ENCODE measurements around the gene GPR18.

Gene GPR18

GRCh38 chr13:99258210-99258860 is at the start of gene GPR18:
Gene GPR18, minus strand, starts transcription at chr13:99258379. Its CDS starts 2,507 bp downstream, at chr13:99255872.
- DNase-seq, result peak; percentile 60

- DNase-seq, result peak; percentile 76
Observed at GRCh38 chr13:99307648-99308339, 49.6 kb upstream of the GPR18 start.

GRCh38 chr13:99307247-99307646 is 49.1 kb upstream of the GPR18 start, which contains the start of gene GPR183:
Gene GPR183, minus strand, starts transcription at chr13:99307399. Its CDS starts 11,254 bp downstream, at chr13:99296145.
- DNase-seq, result peak; percentile 50

GRCh38 chr13:99305566-99305965 is 47.4 kb upstream of the GPR18 start:
- no peak for DNase-seq

- DNase-seq, result no peak
Observed at GRCh38 chr13:99305158-99305557, 47.0 kb upstream of the GPR18 start.

- DNase-seq, result no peak
Observed at GRCh38 chr13:99304541-99304940, 46.4 kb upstream of the GPR18 start.

GRCh38 chr13:99303863-99304521 is 45.8 kb upstream of the GPR18 start:
- DNase-seq, result peak; percentile 78

GRCh38 chr13:99302637-99303505 is 44.7 kb upstream of the GPR18 start:
- no peak for DNase-seq

GRCh38 chr13:99301913-99302636 is 43.9 kb upstream of the GPR18 start:
- no peak for DNase-seq

GRCh38 chr13:99301056-99301838 is 43.1 kb upstream of the GPR18 start:
- DNase-seq, result no peak

GRCh38 chr13:99299920-99300341 is 41.8 kb upstream of the GPR18 start:
- no peak for DNase-seq

GRCh38 chr13:99299256-99299919 is 41.2 kb upstream of the GPR18 start:
- no peak for DNase-seq

GRCh38 chr13:99298056-99298455 is 39.9 kb upstream of the GPR18 start:
- no peak for DNase-seq

- no peak for DNase-seq
Observed at GRCh38 chr13:99297331-99297730, 39.2 kb upstream of the GPR18 start.

- peak; percentile 19 for DNase-seq
Observed at GRCh38 chr13:99296398-99296797, 38.2 kb upstream of the GPR18 start.

- DNase-seq, result no peak
Observed at GRCh38 chr13:99295488-99296252, 37.5 kb upstream of the GPR18 start.

- no peak for DNase-seq
Observed at GRCh38 chr13:99294958-99295357, 36.8 kb upstream of the GPR18 start.

GRCh38 chr13:99294198-99294597 is 36.0 kb upstream of the GPR18 start:
- no peak for DNase-seq

- DNase-seq, result no peak
Observed at GRCh38 chr13:99293178-99293577, 35.0 kb upstream of the GPR18 start.

- no peak for DNase-seq
Observed at GRCh38 chr13:99290894-99291293, 32.7 kb upstream of the GPR18 start.
